ENCODE results near the gene SGMS1.
A peak's percentile ranks its signal among the peaks of the same experiment; 100 is the strongest.
"Not testable (repeated sequence)": the region's sequence is repeated elsewhere in the genome, so short reads cannot be mapped to it uniquely, and the experiment has no call there.

The SGMS1 gene

DNA sequence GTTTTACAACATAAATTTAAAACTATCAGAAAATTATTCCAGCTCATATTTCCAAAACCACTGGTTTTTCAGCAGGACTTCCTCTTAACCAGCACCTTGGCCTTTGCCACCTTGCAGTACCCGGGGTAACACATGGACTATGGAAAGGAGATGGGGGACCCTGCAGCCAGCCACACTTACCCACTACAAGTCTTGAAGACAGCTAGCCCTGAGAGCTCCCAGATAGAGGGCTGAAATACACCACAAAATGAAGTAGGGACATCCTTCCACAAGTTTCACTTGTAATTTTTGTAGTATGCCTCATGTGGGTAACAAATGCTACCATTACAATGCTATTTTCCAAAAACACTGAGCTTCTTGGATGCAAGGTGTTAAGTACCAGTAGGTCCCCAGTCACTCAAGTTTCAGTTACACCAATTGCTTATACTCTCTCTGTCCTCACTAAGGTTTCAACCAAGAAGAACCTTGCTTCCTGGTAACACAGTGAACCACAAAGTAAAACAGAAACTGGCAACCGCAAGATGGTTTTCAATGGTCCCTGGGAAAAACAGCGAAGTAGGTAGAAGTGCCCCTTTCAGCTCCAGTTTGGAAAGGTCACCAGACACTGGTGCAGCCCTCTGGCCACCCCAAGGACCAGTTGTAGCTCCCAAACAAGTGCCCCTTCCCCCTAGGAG, 110.9 kb downstream of the SGMS1 start:
- no peak for DNase-seq (ENCODE audit: extremely low read depth in 1 of 2, low read depth in 1 of 2)

DNA sequence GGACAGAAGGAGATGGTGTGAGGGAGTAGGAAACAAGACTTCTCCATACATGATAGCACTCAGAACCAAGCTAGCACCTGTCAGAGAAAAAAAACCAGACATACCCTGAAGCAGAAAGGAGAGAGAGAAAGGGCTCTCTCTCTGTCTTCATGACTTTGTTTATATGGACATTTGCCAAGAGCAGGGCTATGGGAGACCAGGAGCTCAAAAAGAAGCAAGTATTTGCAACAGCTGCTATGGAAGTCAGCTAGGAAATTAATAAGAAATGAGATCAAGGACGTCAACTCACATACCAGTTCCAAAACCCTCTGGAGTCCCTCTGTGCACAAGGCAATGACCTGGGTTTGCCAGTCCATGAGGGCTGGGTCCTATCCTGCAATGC, 111.6 kb downstream of the SGMS1 start:
- DNase-seq (ENCODE audit: extremely low read depth in 1 of 2, low read depth in 1 of 2), result no peak

DNA sequence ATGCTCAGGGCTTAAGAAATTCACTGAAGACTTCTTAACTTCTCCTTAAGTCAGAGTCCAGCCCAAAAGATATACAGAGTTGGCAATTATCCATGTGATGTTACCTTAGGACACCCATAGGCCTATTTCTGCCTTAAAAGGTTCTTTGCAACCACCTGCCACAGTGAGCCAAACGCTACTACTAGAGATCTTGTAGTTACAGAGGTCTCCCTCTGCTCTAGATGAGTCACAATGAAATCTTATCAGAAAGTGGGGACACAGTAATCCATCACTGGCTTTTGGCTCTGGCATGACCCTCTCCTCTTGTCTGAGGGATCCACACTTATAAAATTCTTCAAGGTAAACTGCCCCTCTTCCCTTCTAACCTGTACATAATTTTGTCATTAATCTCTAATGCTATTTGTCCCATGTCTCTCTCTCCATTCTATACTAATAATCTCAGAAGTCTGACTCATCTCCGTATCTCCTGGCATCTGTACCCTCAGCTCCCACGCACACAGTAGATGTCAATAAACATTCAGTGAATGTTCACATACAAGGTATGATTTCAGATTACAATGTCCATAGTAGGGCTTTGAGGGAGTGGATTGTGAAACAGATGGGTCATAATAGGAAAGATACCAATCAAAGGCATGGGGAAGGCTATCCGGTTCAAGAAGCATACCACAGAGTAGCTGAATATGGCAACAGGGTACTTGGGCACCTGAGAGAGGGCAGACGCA, 112.1 kb downstream of the SGMS1 start:
- no peak for DNase-seq (ENCODE audit: extremely low read depth in 1 of 2, low read depth in 1 of 2)

DNA sequence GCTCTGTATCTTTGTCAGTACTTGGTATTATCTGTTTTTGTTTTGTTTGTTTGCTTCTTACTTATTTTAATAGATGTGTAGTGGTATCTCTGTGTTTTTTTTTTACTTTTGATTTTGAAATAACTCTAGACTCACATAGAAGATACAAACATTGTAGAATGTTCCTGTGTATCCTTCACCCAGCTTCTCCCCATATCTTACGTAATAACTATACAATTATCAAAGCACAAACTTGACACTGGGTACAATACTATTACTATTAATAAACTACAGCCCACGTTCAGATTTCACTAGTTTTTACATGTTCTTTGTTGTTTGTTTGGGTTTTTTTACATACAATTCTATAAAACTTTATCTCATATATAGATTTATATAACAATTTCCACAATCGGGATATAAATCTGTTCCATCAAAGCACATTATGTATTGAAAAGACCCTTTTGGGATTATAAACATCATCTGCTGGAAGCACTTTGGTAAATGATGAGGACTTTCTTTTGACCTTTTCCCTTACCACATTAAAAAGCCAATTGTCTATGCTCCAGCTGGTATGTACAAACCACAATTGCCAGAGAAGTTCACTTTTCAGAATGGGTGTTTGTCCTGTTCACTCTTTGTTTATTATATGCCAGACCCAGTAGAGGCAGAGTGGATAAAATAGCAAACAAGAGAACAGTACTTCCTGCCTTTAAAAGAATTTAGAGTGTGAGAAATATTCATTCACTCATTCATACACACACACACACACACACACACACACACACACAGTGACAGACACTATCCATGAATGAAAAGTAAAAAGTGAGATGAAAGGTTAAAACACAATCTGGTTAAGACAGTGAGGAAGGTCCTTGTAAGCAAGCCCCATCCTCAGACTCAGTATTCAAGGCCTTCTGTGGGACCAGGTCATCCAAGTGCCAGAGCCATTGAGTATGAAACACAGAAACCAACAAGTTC, 113.0 kb downstream of the SGMS1 start:
- DNase-seq (ENCODE audit: extremely low read depth in 1 of 2, low read depth in 1 of 2), result no peak

DNA sequence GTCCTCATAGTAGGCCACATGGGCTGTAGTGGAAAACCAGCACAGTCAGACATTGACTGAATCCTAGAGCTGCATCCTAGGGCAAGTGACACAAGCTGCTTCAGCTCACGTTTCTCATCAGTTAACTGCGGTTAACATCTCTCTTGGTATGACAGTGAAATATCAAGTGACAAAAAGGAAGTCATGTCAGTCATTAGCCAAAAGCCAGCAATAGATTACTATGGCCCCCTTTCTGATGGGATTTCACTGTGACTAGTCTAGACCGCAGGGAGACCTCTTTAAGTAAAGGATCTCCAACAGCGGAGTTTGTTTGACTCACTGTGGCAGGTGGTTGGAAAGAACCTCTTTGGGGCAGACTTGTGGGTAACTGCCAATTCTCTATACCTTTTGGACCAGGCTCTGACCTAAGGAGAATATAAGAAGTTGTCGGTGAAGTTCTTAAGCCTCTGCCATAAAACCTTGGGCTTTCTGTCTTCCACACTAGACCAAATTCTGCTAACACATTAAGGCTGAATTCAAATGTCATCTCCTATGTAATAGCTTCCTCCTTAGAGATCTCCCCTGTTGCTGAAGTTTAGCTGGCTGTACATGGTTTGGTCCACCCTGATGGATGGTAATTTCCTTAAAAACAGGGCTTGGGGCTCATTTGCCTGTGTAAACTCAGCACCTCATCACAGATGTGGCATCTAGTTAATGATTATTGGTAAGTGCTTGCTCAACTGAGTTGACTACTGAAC, 115.3 kb downstream of the SGMS1 start:
- peak in 1 of 2 donors; percentile 62 for DNase-seq (ENCODE audit: extremely low read depth in 1 of 2, low read depth in 1 of 2)

DNA sequence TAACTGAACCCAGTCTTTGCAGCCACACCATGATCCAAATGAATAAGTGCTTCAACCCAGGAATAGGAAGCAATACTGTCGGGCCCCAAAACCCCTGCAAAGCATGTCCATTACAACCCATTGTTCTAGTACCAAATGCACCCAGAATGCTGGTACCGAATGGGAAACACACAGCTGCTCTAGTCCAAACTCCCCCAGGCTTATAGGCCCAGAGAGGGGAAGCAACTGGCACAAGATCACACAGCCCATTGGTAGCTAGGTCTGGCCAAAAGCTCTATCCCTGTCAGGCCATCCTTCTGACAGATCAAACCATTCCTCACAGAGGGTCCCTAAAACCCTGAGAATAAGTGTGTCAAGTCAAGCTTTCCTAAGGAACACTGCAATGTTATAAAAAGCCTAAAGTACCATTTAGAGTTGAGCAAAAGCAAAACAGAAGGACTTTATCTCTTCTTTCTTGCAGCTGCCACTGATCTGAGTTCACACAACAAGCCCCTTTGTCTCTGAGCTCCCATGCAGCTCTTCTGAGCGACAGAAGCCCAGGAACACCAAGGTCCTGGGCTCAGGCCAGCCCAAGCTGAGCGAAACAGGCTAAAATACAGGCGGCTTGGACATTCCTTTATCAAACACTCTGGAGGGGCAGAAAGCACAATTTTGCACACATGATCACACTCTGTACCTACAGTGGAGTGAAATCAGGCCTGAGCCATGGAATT, 116.7 kb downstream of the SGMS1 start:
- DNase-seq (ENCODE audit: extremely low read depth in 1 of 2, low read depth in 1 of 2), result no peak

DNA sequence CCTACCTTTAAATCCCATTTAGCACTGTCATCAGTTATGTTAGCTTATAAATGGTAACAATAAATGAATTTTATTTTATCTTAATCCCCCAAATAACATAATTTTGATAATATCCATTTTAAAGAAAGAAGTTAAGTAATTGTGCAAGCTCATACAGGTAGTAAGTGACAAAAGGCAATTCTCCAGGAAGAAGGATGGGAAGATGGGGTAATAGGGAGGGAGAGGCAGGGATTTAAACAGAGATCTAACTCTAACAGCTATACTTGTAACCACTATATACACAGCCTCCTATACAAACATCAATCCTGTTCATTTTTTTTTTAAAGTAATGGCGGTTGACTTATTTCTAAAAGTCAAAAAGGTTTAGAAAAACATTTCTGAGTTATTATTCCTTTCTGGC, 119.4 kb downstream of the SGMS1 start:
- DNase-seq (ENCODE audit: extremely low read depth in 1 of 2, low read depth in 1 of 2), result no peak

DNA sequence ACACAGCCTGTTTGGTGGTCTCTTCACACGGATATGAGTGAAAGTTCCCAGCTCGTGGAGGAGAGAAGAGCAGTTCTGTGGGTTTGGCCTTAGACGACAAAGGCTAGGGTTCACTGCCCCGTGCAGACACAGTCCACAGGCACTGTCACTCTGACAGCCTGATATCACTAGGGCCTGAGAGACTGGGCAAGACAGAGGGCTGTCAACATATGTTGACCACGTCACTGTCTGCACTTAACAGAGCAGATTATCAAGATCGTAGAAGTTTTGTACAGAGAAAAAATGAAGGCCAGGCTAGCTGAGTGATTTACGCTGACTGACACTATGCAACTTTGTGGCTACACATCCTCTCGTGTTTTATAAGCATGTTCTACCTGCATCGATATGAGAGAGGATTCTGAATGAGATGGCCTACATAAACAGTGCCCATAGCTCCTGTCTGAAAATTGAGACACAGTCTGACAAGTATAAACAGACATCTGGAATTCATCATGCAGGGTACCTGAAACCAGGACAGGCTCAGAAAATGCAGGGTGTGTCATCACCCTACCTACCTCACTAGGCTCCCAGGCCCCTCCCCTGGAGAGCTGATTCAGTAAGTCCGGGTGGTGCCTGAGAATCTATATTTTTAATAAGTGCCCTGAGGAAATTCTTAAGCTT, 120.0 kb downstream of the SGMS1 start:
- no peak for DNase-seq (ENCODE audit: extremely low read depth in 1 of 2, low read depth in 1 of 2)

DNA sequence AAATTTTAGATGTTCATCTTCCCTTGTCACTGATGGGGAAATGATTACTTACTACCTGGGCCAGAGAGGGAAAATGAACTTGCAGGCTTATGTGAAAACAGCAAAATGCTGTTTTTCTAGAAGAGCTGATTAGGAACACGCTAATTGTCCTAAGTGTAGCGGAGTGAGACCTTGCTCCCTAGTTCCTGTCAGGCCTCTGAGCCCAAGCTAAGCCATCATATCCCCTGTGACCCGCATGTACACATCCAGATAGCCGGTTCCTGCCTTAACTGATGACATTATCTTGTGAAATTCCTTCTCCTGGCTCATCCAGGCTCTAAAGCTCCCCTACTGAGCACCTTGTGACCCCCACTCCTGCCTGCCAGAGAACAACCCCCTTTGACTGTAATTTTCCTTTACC, 120.6 kb downstream of the SGMS1 start:
- not testable (repeated sequence) for DNase-seq (ENCODE audit: extremely low read depth in 1 of 2, low read depth in 1 of 2)

DNA sequence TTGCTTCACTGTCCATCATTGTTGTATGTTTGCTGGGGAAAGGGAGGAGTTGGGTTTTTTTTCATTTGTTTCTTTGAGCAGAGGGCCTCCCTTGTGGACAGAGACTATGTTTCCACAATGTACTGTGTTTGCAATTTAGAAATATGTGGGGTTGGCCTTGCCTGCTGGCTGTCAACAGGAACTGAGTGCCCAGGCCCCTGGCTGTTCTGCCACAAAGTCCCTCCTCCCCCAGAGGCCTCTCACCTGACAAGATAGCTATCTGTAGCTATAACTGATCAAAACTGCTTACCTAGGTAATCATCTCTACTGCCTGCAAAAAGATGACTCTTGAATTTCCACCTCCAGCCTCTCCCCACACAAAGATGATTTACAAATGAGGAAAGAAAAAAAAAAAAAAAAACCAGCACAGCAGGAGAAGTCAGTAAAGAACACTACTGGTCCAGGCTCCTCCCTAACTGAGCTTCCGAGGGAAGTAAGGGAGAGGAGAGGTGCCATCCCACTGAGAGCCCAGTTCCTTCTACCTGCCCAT, 121.8 kb downstream of the SGMS1 start:
- DNase-seq (ENCODE audit: extremely low read depth in 1 of 2, low read depth in 1 of 2), result no peak

DNA sequence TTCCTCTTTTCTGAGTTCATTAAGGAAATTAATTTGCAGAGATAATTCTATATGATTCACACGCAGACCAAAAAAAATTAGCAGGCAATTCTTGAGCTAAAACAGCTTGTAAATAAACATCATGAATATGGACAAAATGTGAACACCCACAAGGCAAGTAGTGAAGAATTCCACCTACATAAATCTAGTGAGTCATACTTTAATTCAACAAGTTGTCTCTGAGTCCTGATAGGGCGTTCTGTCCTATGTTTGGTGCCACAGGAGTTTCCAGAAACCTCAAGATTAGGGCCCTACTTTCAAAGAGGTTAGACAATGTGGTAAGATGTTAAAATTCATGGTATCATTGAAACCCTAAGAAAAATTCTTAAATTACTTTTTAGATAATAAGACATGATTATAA, 122.3 kb downstream of the SGMS1 start:
- DNase-seq (ENCODE audit: extremely low read depth in 1 of 2, low read depth in 1 of 2), result no peak

DNA sequence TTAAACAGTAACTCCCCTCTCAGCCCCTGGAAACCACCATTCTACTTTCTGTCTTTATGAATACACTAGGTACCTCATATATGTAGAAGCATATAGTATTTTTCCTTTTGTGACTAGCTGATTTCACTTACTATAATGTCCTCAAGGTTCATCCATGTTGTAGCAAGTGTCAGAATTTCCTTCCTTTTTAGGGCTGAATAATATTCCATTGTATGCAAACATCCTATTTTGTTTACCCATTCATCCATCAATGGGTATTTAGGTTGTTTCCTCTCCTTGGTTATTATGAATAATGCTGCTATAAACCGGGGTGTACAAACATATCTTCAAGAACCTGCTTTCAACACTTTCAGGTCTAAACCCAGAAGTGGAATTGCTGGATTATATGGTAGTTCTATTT, 125.3 kb downstream of the SGMS1 start:
- DNase-seq (ENCODE audit: extremely low read depth in 1 of 2, low read depth in 1 of 2), result no peak

DNA sequence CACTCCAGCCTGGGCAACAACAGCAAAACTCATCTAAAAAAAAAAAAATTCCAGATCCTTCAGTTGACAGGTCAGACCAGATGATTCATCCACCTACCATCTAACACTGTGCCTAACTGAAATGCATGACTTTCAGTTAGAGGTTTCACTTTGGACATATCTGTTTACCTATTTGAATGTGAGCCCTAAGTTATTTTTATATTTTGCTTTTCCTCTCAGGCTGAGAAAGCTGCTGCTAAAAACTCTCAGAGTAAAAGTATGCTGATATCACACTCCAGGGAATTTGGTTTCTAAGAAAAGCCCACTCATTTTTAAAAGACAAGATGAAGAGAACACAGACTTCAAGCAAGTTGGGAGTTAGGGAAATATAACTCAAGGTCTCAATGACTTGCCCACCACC, 126.0 kb downstream of the SGMS1 start:
- DNase-seq (ENCODE audit: extremely low read depth in 1 of 2, low read depth in 1 of 2), result no peak

DNA sequence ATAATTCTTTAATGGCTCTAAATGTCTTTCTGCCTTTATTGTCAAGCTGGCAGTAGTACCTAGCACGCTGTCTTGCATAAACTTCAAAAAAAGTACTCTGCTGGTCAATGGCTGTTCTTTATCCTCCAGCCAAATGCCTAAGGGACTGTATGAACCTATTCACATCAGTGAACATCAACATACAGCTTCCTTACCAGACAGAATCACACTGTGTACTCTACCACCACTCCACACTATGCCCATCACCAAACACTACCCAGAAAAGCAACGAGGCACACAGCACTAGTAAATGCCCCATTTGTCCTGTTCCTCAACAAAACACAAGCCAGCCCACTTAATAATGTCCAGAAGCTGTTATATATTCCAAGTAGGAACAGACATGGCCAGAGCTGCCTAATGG, 127.5 kb downstream of the SGMS1 start:
- DNase-seq (ENCODE audit: extremely low read depth in 1 of 2, low read depth in 1 of 2), result no peak

DNA sequence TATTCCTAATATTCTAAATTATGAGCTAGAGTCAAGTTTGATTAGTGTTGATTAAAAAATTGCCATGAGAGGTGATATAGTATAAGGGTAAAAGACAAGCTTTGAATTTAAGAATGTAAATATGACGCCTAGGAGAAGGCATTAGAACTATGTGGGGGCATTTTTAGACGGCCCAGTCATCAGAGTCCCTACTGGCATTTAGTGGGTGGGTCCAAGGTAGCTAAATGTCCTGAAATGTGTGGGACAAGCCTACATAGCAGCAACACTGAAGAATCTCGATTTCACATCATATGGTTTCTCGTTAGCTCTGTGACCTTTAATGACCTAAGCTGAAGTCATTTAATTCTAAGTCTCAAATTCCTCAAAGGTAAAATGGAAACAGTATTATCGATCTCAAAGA, 133.5 kb downstream of the SGMS1 start:
- no peak for DNase-seq (ENCODE audit: extremely low read depth in 1 of 2, low read depth in 1 of 2)

DNA sequence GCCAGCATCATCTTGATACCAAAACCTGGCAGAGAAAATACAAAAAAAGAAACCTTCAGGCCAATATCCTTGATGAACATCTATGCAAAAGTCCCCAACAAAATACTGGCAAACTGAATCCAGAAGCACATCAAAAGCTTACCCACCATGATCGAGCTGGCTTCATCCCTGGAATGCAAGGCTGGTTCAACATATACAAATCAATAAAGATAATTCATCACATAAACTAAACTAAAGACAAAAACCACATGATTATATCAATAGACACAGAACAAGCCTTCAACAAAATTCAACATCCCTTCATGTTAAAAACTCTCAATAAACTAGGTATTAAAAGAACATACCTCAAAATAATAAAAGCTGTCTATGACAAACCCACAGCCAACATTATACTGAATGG, 139.2 kb downstream of the SGMS1 start:
- not testable (repeated sequence) for DNase-seq (ENCODE audit: extremely low read depth in 1 of 2, low read depth in 1 of 2)

DNA sequence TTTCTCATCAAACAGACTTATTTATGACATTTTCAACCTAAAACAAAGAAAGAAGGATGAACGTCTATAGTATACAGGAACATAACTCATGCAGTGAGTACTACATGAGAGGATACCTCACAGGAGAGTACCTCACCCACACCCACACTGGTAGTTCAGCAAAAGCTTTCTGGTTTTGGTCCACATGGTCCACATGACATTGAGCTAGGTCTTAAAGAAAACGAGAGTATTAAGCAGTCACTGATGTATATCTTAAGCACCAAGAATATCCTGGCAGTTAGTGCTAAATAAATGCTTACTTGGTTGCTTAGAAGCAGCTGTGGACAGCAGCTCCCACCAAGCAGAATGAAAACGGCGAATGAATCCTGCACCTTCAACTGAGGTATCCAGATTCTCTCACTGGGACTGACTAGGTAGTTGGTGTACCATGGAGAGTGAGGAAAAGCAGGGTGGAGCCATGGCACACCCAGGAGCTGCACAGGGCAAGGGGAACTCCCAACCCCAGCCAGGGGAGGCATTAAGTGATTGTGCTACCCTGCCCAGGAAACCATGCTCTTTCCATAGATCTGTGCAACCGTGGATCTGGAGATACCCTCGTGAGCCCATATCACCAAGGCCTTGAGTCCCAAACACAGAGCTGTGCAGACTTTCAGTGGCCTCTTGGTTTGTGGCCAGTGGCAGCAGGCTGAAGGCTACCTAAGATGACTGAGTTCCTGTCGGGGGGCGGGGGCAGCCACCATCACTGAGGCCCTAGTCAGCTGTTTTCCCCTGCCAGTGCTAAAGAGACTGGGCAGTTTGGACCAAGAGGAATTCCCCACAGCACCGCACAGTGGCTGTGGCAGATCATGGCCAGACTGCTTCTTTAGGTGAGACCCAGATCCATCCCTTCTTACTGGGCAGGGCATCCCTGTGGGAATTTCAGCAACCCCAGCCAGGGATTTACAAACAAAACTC, 143.4 kb downstream of the SGMS1 start:
- DNase-seq (ENCODE audit: extremely low read depth in 1 of 2, low read depth in 1 of 2), result no peak
